Measurements from ENCODE around the gene CFAP91.
"Not testable (repeated sequence)": the region's sequence is repeated elsewhere in the genome, so short reads cannot be mapped to it uniquely, and the experiment has no call there.

CFAP91 gene

GRCh38 chr3:119678209-119678608, 24.6 kb upstream of the CFAP91 start:
- not testable (repeated sequence) for DNase-seq

DNA sequence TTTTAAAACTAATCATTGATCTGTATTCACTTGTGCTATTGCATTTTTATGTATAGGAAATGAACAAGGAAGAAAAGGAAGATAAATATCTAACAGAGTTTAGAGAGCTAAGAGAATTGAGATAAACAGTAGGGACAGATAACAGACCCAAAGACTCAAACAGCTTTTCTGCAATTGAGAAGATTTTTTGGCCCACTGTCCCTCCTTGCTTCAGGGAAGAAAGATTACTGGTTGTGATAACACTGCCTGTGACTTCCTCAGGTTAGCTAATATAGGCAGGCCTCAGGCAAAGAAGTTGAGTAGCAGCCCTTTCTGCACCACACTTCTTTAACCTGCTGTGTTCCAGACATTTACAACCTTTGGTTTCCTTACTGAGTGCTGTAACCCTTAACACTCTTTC, 22.9 kb upstream of the CFAP91 start:
- no peak for DNase-seq

DNA sequence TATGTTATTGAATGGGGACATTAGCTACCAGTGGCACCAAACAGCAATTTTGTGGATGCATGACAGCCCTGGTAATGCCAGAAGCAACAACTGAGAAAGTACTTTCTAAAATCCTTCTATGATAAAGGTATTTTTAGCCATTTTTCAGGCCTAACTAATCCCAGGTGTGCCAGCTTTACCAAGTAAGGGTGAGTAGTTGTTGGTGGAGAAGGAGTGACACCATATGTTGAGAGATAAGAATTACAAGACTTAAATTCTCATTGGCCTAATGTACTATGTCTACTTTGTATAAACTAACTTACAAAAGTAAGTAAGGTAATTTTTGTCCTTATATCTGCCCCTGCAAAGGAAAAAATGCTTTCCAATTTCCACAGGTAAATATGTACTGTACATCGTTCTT, 21.5 kb upstream of the CFAP91 start:
- no peak for DNase-seq

DNA sequence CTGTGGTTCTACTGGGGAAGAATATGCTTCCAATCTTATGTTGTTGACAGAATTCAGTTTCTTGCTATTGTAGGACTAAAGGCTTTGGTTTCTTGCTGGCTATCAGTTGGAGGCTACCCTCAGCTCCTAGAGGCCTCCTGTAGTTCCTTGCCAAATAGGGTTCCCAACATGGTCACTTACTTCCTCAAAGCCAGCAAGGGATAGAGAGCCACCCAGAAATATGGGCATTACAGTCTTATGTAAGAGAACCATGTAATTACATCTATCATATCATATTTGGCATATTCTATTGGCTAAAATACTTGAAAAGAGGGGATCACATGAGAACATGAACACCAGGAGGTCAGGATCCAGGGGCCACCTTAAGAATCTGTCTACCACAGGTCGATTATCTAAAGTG, 19.4 kb upstream of the CFAP91 start:
- DNase-seq: no peak

DNA sequence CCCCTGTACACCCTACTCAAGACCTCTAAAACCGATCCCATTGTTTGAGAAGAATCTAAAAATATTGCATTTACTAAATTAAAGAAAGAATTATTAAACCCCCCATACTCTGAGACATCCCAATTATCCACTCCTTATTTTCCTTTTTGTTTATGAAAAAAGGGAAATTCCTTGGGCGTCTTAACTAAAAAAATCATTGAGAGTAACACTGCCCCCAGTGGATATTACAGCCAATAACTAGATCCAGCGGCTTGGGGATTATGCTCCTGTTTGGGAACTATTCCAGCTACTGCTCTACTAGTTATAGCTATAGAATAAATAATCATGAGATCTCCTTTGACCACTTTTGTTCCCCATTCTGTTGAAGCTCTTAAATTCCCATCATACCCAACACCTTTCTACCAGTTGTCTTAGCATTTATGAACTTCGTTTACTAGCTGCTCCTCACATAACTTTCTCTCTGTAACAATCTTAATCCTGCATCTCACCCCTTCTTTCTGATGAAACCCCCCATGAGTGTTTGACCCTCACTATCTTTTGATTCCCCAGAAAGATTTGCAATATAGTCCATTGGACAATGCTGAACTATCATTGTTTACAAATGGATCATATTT, 12.7 kb upstream of the CFAP91 start:
- no peak for DNase-seq

- DNase-seq: no peak
Observed at GRCh38 chr3:119695480-119695879, 7.3 kb upstream of the CFAP91 start.

DNA sequence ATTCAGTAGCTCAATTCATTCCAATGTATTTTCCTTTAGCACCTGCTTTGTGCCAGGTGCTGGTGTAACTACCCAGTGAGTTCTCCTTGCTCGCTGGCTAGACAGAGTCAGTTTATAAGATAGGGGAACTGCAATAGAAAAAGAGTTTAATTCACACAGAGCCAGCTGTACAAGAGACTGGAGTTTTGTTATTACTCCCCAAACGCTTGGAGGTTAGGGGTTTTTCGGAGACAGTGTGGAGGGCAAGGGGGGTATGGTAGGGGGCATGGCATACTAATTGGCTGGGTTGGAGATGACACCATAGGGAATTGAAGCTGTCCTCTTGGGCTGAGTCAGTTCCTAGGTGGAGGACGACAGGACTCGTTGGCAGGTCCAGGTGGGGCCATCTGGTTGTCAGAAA, 5.4 kb upstream of the CFAP91 start:
- no peak for DNase-seq

GRCh38 chr3:119700269-119700919, 2.4 kb upstream of the CFAP91 start:
- DNase-seq: no peak

DNA sequence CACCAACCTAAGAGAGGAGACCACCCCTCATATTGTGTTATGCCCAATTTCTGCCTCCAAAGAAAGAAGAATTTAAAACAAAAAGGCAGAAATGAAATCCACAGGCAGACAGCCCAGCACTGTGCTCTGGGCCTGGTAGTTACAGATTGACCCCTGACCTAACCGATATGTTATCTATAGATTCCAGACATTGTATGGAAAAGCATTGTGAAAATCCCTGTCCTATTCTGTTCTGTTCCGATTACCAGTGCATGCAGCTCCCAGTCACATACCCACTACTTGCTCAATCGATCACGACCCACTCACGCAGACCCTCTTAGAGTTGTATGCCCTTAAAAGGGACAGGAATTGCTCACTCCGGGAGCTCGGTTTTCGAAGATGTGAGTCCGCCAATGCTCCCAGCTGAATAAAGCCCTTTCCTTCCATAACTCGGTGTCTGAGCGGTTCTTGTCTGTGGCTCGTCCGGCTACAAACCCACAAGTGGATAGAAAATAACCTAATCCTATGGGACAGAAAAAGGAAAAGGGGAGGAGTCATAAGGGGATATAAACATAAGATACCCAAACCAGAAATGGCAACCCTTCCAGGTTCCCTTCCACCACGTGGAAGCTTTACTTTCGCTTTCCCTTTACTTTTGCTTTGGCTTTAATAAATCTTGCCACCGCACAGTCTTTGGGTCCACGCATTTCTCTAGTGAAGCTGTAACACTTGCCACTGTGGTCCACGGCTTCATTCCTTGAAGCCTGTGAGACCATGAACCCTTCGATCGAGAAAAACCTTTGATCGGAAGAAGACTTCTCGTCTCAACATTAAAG, 1.7 kb upstream of the CFAP91 start:
- DNase-seq: no peak

DNA sequence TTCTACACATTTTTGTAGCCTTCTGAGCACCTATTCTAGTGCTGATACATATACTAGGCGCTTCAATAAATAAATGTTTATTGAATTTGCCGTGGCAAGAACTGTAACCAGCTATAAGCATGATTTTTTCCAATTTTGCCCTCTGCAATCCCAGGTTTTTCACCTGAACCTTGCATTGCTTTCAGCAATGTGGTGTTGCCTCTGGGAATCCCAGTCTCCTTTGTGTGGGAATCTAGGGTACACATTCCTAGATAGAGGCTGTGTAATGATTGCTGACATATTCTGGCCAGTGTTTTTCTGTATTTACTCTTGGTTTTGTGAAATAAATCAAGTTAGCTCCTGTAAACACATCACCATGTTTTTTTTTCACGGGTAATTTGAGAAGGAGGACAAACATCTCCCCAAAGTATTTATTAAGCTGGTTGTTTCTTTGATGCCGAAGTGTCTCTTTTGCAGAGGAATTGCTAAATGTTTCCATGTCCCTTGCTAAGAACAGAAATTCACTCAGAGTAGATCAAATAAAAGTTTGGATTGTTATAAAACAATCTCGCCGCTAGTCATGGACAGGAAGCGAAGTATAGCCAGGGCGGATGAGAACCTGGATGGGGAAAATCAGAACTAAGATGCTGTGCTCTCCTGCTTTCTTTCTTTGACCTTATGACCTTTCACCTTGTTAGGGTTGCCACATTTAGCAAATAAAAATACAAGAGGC, 1.2 kb downstream of the CFAP91 start:
- no peak for DNase-seq

DNA sequence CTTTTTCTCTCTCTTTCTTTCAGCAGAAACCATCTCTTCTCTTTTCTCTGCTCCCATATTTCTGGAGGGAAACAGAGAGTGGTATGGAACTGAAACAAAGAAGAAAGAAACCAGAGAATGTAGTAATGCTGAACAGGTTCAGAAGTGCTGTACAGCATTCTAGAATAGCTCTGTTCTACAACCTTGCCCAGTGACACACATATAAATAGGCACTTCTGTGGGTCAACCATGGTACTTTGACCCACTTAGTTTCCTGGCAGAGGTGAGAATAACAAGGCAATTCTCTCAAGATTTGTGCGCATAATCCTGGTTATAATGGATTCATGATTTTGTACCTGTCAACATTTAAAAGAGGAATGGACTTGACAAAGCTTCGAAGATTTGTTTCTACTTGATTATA, 12.3 kb downstream of the CFAP91 start:
- no peak for DNase-seq

GRCh38 chr3:119716998-119717397, 14.2 kb downstream of the CFAP91 start:
- no peak for DNase-seq

DNA sequence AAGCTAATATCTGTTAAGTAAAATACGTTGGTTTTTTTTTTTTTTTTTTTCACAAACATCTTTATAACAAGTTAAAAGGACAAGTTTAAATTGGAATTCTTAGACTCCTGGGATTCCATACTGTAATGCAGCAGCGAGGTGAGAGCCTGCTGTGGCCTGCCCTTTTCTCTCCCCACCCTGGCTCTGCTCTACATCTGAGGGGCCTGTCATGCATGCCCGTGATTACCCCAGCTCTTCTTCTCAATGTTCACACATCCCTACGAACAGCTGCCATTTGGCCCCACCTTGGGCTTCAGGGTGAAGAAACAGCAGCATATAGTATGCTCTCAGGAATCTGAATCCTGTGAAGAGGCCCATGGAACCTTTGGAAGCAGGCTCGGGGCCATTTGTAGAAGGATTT, 14.7 kb downstream of the CFAP91 start:
- no peak for DNase-seq

DNA sequence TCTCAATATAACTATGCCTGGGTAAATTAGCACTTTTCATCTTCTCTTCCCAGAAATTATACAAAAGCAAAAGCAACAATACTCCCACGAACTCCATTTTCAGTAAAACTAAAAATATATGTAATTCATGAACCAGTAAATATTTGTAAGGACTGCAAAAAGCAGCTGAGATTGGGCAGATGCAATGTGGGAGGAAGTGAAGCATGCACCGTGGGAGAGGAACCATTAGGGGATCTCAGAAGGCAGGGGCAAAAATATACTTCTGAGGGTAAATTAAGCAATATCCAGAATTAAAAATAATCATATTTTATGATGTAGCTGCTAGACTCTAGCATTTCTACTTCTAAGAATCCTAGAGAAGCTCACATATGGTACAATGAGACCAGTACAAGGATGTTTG, 20.2 kb downstream of the CFAP91 start:
- no peak for DNase-seq

GRCh38 chr3:119726909-119727308, 24.1 kb downstream of the CFAP91 start:
- no peak for DNase-seq

DNA sequence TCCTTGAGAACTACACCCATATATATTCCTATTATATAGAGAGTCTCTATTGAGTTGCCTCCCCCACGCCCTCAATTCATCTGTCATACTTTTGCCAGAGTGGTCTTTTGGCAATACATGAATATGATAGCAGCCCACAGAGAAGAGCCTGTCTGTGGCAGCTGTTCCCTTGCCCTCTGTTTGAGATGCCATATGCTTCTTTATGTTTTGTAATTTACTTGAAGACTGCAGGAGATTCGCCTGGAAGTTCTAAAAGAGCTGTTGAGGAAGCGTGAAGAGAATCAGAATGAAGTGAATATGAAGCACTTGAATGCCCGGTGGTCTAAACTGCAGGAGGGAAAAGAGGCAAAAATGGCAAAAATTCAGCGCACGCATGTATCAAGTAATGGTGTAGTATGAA, 27.2 kb downstream of the CFAP91 start:
- DNase-seq: no peak

DNA sequence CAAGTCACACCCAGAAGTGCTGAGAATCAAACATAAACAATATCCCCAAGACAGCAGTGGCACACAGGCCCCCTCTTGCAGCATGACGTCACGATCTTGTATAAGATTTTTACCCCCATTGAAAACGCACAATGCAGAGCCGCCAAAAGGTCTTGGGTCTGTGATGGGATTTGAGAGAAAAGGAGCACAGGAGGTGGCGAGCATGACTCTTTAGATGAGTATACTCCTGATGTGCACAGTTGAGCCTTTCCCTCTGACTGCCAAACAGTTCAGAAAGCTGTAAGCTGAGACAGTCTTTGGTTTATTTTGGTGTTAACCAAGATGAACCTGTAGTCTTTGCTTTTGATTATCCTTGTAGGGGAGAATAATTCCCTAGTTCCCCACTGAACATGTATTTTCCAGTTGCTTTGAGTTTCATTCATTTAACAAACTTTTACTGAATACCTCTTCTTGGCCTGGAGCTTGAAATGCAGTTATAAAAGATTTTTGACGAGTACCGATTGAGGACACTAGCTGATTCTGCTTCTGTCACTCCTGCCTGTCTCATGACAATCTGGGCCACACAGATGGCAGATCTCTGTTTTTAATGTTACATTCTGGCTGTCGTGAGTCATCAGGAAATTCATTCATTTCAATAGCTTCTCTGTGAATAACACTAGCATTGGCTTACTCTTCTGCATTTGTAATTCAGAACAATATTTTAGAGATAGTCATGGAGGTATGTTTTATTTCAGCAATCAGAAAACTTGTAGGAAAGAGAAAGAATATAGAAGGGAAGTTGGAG, 28.9 kb downstream of the CFAP91 start:
- DNase-seq: no peak

GRCh38 chr3:119733812-119734211, 31.0 kb downstream of the CFAP91 start:
- DNase-seq: no peak

DNA sequence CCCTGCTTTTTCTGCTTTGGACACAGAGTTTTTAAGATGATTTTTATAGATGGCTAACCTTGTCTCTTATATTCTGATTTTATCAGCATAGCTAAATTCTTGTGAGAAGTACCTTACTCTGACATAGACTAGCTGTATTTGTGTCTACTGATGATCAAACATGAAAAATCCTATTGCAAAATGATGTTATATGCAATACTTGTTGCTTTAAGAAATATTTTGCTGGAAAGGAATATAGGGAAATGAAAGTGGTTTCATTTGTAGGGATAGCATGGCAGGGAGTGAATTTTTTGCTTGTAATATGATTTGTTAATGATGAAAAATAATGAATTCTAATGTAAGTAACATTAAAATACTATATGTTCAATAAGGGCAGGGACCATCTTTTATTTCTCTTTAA, 35.9 kb downstream of the CFAP91 start:
- DNase-seq: no peak

GRCh38 chr3:119741657-119742590, 39.1 kb downstream of the CFAP91 start:
- DNase-seq: no peak

GRCh38 chr3:119743921-119744320, 41.1 kb downstream of the CFAP91 start:
- DNase-seq: no peak

- DNase-seq: no peak
Observed at GRCh38 chr3:119745942-119746341, 43.1 kb downstream of the CFAP91 start.

Measured in NCI-H1092 (cell line).